IPS-NIHi7 (cell line): ENCODE results near the gene COCH.

Experiments
- DNase-seq: peaks from one replicate; pipeline ENCODE4 v3.0.0; 2012; ENCODE audit warnings: mixed read lengths; ENCODE audit errors: extremely low spot score

Gene COCH

DNA sequence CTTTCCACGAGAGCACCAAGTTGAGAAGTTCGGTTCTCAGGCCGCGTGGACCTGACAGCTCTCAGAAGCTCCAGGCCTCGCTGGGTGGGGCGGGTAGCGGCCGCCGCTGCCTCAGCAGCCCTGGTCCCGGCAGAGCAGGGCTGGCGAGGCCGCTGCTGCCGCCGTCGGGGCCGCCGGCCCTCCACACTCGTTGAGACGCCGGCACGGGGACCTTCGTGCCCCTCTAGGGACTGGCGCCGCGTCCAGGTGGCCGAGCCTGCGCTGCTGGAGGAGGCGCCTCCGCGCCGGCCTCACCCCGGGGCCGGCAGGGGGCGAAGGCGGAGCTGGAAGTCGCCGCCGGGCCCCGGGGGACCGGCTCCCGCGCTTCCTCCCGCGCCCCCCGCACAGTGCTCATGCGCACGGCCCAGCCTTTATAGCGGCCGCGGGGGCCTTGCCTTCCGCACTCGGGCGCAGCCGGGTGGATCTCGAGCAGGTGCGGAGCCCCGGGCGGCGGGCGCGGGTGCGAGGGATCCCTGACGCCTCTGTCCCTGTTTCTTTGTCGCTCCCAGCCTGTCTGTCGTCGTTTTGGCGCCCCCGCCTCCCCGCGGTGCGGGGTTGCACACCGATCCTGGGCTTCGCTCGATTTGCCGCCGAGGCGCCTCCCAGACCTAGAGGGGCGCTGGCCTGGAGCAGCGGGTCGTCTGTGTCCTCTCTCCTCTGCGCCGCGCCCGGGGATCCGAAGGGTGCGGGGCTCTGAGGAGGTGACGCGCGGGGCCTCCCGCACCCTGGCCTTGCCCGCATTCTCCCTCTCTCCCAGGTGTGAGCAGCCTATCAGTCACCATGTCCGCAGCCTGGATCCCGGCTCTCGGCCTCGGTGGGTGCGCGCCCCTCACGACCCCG is at the start of gene COCH:
TSS of gene COCH (plus strand) at position 440 of the 879 bp plus-strand sequence. CDS start at position 820, 380 bp downstream.
- peak; percentile 78 for DNase-seq

DNA sequence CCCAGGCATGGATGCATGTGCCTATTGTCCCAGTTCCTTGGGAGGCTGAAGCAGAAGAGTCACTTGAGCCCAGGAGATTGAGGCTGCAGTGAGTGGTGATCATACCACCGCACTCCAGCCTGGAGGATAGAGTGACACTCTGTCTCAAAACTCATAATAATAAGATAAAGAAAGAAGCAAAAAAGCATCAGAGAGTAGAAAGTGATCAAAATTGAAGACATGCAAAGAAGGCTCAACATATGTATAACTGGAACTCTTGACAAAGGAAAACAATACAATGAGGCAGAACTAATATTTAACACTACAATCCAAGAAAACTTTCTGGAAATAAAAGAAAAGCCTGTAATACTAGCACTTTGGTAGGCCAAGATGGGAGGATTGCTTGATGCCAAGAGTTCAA is 48.3 kb upstream of the COCH start:
- no peak for DNase-seq

GRCh38 chr14:30829853-30830252 is 44.5 kb upstream of the COCH start:
- no peak for DNase-seq

DNA sequence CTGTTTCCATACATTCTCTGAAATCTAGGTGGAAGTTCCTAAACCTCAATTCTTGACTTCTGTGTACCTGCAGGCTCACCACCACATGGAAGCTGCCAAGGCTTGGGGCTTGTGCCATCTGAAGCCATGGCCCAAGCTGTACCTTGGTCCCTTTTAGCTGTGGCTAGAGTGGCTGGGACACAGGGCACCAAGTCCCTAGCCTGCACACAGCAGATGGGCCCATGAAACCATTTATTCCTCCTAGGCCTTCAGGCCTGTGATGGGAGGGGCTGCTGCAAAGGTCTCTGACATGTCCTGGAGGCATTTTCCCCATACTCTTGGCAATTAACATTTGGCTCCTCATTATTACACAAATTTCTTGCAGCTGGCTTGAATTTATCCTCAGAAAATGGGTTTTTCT is 40.0 kb upstream of the COCH start:
- no peak for DNase-seq

DNA sequence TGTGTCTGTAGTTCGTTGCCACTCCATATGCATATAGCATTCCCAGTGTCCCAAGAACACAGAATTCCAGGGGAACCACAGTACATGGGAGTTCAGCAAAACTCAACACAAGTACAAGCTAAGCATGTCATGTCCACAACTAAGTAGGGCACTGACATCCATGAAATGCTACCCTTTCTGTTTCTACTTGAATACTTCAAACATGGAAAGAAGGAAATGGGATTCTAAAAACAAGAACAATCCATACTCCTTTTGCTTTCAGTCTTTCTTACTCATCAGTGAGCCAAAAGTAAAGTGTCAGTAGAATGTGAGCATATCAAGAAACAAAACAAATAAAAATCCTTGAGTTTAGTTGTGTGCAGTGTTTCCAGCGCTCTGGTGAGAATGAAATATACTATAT is 36.0 kb upstream of the COCH start:
- DNase-seq, result no peak

GRCh38 chr14:30840086-30840779 is 34.1 kb upstream of the COCH start:
- DNase-seq, result no peak

- DNase-seq, result no peak
These were observed 31.9 kb upstream of the COCH start for GRCh38 chr14:30842431-30842830.

DNA sequence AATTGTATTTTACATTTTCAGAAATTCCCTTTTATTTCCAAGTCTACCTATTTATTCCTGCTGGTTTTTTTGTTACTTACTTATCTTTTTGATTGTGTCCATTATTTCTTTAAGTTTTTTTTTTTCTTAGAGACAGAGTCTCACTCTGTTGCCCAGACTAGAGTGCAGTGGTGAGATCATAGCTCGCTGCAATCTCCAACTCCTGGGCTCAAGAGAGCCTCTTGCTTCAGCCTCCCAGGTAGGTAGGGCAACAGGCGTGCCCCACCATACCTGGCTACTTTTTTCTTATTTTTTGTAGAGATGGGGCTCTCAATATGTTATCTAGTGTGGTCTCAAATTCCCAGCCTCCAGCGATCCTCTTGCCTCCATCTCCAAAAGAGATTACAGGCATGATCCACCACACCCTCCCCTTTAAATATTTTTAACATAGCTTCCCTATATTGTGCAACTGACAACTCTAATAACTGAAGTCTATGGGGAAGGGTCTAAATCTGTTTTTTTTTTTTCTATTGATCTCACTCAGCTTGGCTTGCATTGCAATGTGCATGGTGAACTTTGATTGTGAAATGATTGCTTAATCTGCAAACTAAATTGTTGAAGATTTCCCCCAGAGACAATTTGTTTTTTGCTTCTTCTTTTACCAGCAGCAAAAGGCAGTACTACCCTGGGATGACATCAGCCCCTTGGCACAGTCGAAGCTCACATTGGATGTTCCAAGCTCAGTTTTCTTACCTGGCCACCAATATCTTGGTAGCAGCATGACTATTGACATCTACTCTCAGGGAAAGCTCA is 25.7 kb upstream of the COCH start:
- no peak for DNase-seq

DNA sequence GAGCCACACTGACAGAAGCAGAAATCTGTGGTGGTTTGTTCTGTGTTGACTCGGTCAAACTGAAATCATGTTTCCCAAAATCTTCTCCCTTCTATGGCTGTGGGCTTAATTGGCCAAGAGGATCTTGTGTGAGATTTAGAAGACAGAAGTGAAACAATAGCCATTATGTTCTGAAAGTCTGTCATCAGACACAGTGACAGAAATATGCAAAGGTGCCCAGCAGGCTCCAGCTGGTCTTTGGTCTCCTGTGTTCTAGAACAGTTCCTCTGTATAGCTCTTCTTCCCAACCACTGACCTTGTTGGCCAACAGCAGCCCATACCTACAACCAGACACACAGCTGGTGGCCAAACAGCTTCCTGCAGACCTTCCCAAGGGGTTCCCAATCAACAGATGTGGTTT is 25.0 kb upstream of the COCH start:
- no peak for DNase-seq

DNA sequence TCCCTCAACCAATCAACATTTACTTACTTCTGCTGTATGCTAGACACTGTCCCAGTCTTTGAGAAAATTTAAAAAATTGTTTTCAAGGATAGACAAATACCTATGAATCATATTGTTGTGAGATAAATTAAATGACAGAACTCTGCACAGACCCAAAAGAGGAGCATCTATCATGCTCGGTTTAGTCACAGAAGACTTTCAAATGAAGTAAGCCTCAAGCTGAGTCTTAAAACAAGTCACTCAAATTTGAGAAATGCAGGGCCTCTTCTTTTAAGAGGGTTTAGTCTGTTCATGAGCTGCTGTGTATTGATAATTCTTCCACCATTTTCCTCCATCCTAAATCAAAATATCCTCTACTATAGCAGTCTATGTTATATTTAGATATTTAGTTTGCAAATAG is 24.4 kb upstream of the COCH start:
- DNase-seq, result no peak

GRCh38 chr14:30853946-30854345 is 20.4 kb upstream of the COCH start:
- DNase-seq, result no peak

DNA sequence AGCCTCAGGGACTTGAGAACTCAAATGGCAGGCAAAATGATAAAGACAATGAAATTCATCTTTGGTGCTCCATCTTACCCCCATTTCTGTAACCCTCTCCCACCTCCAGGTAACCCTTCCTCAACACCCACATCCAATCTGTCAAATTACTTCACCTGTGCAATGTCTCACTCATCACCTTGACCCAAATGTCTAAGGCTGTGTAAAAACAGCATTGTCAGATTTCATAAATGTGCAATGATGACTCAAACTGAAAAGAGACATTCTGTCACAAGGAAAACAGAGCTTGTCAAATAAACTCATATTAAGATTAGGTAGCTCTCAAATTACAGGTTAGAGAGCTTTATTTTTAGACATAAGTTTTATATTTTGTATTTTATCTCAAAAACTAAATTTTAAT is 19.9 kb upstream of the COCH start:
- no peak for DNase-seq

DNA sequence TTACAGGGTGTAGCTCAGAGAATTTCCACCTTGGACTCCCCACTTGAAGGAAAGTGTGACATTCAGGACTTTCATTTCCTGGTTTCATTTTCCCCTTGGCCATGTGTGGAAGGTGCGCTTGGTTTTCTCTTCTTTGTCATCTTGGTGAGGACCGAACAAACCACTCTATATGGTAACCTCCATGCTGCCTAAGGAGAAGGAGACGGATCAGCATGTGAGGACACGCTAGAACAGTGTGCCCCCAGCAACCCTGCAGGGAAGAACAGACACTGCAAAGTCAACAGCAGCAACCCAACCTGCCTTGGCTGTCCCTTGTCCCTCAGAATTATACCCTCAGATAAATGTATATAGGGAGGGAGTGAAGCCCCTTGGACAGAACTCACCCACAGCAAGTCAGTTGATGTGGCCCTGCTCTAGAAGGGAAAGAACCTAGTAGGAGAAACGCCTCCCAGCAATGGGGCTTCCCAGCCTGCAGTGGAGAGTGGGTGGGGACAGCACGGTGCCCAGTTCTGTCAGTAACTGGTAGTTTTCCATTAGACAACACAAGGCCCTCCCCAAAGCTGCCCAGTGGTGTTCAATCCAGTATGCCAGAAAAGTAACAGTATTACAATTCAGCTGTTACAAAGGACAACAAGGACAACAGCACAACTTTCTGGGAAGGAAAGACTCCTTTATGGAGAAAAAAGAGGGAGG is 18.9 kb upstream of the COCH start:
- no peak for DNase-seq

DNA sequence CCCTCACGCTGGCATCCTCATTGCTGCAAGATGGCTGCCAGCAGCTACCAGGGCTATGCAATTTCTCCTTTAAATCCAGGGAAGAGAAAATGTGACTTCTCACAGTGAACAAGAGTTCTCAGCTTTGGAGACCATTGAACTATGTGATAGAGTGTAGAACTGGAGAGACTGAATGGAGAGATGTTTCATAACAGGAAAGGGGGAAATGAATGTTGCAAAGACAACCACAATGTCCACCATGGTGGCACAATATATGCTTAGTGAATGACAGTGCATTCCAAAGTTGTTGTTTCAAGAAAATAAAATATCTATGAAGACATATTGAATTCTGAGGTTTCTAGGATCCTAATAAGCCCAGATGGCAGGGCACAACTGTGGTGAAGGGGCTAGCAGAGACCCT is 13.2 kb upstream of the COCH start:
- no peak for DNase-seq

DNA sequence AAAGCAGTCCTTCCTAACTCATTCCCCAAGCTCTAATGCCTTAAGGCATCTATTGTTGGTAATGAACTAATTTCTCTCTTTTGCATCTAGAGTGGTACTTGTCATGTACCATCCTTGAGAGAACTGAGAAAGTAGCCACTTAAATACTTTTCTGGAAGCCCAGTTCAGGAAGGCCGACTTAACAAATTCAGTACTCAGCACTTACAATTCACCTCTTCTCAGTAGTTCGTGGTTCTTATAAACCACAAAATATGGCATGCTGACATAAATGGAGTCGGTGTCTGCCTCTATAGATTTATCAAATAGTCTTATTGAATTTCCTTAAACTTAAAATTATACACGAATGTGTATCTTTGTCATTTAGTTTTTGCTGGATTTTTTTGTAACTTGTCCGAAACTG is 9.4 kb upstream of the COCH start:
- DNase-seq, result no peak

- no peak for DNase-seq
These were observed 5.6 kb upstream of the COCH start for GRCh38 chr14:30868736-30869135.

DNA sequence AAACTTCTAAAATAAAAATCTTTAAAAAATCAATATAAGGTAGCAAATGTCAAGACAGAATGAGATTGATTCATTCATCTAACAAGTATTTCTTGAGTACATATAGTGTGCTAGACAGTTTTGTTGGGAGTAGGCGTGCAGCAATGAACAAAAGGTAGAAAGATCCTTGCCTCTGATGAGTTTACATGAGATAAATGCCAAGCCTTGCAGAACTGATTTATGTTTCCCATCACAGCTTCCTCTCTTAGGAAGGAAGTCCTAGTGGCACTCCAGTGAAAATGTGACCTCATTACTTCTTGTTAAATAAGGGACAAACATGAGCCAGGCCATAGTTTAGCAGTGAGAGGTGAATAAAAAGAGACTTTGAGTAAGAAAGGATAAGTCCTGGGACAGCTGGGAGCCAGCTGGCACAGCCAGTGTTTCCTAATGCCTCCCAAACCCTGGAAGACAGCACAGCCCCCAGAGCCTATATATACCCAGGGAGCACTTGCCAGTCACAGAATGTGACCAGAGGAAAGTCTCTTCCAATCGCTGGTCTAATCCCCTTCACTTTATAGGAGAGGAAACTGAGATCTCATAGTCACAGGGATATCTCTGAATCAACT is 4.7 kb upstream of the COCH start:
- no peak for DNase-seq

DNA sequence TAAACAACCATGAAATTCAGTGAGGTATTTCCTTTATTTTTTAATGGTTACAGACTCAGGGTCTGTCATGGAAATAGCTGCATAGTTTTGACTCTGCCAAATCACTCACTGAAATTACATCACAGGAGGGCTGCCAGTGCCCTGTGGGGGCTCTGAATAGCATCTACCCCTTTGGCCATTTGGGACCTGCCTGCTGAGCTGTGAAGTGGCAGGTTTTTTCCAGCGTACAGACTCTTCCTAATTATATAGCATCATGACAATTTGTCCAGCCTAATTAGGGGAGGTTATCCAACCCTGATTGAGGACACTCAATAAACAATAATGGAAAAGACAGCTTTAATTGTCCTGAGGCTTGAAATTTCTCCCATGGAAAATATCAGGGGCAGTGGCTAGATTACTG is 1.8 kb upstream of the COCH start:
- DNase-seq, result peak; percentile 37

DNA sequence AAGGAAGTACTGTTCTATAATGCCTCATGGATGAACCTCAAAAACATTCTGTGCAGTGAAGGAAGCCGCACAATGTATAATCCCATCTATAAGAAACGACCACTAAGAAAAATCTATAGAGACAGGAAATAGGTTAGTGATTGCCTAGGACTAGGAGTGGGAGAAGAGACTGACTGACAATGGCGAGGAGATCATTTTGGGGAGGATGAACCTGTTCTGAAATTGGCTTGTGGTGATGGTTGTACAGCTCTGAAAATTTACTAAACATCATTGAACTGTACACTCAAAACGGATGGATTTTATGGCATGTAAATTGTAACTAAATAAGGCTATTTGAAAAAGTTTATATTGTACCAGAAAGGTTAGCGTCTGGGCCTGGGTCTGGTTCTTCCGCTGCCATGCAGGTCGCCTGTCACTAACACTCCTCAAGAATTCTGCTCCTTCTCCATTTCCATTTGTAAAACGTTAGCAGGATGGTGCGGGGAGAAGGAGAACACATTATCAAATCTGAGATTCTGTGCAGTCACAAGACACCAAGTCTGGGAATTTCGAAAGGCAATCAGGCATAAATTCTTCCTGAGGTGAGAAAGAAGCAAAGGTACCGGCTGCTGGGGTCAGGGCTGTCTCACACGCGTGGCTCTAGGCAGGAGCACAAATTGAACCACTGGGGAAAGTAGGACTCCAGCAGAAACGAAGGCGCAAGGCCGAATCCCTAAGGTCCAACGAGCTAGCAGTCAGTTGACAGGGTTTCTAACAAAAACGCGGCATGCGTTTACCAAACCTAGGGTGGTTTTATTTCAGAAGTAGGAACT is 845 bp upstream of the COCH start:
- DNase-seq, result peak; percentile 13

- peak; percentile 43 for DNase-seq
These were observed 834 bp downstream of the COCH start for GRCh38 chr14:30874999-30875787.
